Skeletal muscle satellite cell (primary cell): ENCODE data around the gene ASTN1. TPM values are rescaled to one million over a fixed set of nuclear protein-coding genes. Genes with fewer than 3 reads are reported as not detected.

Experiments
- H3K27me3 ChIP-seq: 2 replicates; pipeline ENCODE4 v1.7.0; 2013; ENCODE audit warnings: low read length; ENCODE audit not compliant: control insufficient read depth, insufficient read depth
- H3K36me3 ChIP-seq: 2 replicates; pipeline ENCODE4 v1.7.0; 2013; ENCODE audit warnings: mild to moderate bottlenecking, control low read depth, low read length; ENCODE audit not compliant: insufficient read depth
- H3K4me1 ChIP-seq: 2 replicates; pipeline ENCODE4 v1.7.0; 2013; ENCODE audit warnings: low read length; ENCODE audit not compliant: control insufficient read depth, insufficient read depth
- H3K4me2 ChIP-seq: 2 replicates; pipeline ENCODE4 v1.7.0; 2013; ENCODE audit warnings: mild to moderate bottlenecking, low read length
- H3K4me3 ChIP-seq: 2 replicates; pipeline ENCODE4 v1.7.0; 2013; ENCODE audit warnings: low read length
- H3K9ac ChIP-seq: 2 replicates; pipeline ENCODE4 v1.7.0; 2013; ENCODE audit warnings: mild to moderate bottlenecking, low read depth, low read length, moderate library complexity
- H3K9me3 ChIP-seq: replicated peaks from 2 replicates; pipeline ENCODE4 v1.7.0; 2013; ENCODE audit warnings: mild to moderate bottlenecking, control low read depth, low read length
- small RNA-seq: library from RNA; depleted of rRNA; stranded (forward); fragments of <200 nt; gene quantifications from one replicate; pipeline ENCODE3, GENCODE V24; 2012

ASTN1 gene

DNA sequence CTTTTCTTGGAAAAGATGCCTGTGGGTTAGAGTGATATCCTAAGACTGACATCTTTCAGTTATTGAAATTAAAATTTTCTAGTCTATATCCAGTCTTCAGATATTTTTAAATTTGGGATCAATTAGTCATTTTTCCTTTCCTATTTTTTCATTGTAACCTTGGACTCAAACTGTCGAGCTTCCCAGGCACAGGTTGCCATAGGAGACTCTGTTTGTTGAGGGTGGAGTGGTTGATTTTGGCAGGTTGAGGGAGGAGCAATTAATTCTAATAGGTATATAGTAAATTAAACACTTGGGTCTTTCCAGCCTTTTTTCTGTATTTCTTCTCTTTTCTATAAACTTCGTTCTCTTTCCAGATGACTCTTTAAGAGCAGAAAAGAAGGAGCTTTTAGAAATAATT lies 326.8 kb downstream of the ASTN1 start:
- no peak overlapping the region for H3K4me2 ChIP-seq
- H3K9me3 ChIP-seq: no peaks in the 10 kb centered on the region
- H3K4me1 ChIP-seq: no peaks in the 10 kb centered on the region
- H3K36me3 ChIP-seq: no peaks in the 10 kb centered on the region
- H3K4me3 ChIP-seq: no peak overlapping the region
- no peaks in the 10 kb centered on the region for H3K27me3 ChIP-seq
- H3K9ac ChIP-seq: no peak overlapping the region

DNA sequence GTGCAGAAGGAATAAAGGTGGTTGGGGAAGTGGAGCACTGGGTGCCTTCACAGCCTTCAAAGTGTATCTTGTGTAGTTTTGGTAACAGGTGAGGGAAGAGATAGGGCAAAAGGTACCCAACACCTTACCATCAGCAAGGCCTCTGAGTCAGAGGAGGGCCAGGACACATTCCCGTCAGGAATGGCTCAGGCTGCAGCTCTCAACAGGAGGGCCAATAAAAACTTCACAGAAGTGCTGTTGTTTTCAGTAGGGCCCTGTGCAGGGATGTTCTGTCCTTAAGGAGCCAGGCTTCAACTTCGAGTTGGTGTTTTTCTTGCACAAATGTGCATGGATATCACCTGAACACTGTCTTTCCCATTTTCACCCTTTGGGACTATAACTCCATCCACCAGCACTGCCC lies 333.4 kb downstream of the ASTN1 start:
- H3K27me3 ChIP-seq: no peaks in the 10 kb centered on the region
- no peaks in the 10 kb centered on the region for H3K4me1 ChIP-seq
- H3K9me3 ChIP-seq: no peaks in the 10 kb centered on the region
- no peak overlapping the region for H3K4me3 ChIP-seq
- no peaks in the 10 kb centered on the region for H3K36me3 ChIP-seq
- no peak overlapping the region for H3K9ac ChIP-seq
- no peak overlapping the region for H3K4me2 ChIP-seq

DNA sequence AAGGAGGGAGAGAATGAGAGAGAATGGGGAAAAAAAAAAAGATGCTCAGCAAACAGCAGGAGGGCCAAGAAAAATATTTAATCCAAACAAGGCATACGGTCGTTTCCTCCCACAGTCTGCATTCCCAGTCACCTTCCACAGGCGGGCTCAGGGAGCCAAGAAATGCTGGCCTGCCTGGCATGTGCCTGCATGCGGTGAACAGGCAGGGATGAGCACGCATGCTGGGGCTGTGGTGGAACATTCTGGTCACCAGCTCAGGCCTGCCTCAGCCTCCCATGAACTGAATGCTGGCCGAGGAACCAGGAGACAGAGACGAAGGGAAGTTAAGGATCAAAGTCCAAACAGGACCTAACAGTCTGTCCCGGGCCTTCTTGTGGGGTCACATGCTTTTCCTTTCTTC lies 335.3 kb downstream of the ASTN1 start:
- Histone ChIP-seq H3K9ac (no peak overlapping the region), H3K27me3 (no peaks in the 10 kb centered on the region), H3K4me1 (no peaks in the 10 kb centered on the region), H3K36me3 (no peaks in the 10 kb centered on the region), H3K4me2 (no peak overlapping the region), H3K4me3 (no peak overlapping the region), H3K9me3 (no peaks in the 10 kb centered on the region)

DNA sequence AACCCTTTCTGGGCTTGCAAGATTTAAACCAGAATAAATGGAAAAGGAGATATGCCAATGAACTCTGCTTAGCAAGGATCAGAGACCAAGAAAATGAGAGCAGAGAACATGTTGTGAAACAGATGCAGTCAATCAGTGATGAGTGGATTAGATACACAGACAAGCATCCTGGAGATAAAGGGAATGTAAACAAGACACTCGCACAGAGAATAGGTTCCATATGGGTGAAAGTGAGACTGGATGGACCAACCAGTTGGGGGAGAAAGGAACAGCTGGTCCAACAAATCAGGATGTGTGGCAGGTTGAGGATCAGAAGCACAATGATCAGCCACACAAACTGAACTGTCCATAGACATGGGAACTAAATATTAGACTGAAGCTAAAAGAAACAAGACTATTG lies 338.2 kb downstream of the ASTN1 start:
- no peak overlapping the region for H3K9ac ChIP-seq
- H3K4me1 ChIP-seq: no peaks in the 10 kb centered on the region
- no peak overlapping the region for H3K4me3 ChIP-seq
- H3K27me3 ChIP-seq: no peaks in the 10 kb centered on the region
- H3K9me3 ChIP-seq: no peaks in the 10 kb centered on the region
- H3K4me2 ChIP-seq: no peak overlapping the region
- no peaks in the 10 kb centered on the region for H3K36me3 ChIP-seq

DNA sequence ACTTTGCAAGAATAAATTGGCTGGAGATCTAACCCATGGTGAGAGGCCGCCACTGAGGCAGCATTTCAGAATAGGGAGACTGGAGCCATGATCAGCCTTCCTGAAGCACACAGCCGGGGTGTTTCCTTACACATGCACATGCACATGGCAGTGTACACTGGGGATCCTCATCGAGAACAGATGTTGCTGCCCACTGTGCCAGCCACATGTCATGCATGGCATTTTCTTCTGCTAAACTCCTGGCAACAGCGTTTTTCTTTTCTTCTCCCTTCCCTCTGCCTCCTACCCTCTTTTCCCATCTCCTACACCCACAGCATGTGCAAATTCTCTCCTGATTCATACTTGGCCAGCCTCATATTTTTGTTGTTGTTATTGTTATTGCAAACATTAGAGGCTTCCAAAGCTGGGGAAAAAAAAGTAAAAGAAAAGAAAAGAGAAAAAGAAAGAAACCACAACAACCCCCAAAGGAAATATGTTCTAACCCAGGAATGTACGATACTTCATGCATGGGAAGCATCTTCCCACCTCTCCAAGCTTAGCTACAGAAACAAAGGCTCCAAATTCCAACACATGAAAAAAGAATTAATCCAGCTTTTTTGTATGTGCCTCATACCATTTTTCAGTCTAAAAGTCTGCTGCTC lies 344.0 kb downstream of the ASTN1 start:
- H3K9ac ChIP-seq: no peak overlapping the region
- H3K4me3 ChIP-seq: no peak overlapping the region
- H3K27me3 ChIP-seq: no peaks in the 10 kb centered on the region
- H3K4me1 ChIP-seq: no peaks in the 10 kb centered on the region
- no peak overlapping the region for H3K4me2 ChIP-seq
- H3K36me3 ChIP-seq: no peaks in the 10 kb centered on the region
- no peaks in the 10 kb centered on the region for H3K9me3 ChIP-seq

DNA sequence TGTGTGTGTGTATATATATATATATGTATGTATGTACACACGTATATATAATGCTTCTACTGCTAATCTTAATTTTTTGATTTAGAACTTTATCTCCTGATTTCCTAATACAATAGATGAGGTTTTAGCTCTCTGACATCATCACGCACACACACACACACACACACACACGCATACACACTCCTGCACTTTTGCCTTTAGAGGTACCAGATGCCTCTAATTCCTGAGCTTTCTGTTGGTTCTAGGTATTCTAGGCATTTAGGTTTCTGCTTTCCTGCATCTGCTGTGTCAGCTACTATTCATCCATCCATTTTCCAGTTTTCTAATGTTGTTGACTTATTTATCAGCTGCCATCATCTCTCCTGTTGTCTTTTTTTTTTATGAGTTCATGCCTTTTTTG lies 348.3 kb downstream of the ASTN1 start:
- no peak overlapping the region for H3K9ac ChIP-seq
- H3K4me3 ChIP-seq: no peak overlapping the region
- H3K4me1 ChIP-seq: no peaks in the 10 kb centered on the region
- no peaks in the 10 kb centered on the region for H3K27me3 ChIP-seq
- no peak overlapping the region for H3K4me2 ChIP-seq
- H3K9me3 ChIP-seq: no peaks in the 10 kb centered on the region
- no peaks in the 10 kb centered on the region for H3K36me3 ChIP-seq

DNA sequence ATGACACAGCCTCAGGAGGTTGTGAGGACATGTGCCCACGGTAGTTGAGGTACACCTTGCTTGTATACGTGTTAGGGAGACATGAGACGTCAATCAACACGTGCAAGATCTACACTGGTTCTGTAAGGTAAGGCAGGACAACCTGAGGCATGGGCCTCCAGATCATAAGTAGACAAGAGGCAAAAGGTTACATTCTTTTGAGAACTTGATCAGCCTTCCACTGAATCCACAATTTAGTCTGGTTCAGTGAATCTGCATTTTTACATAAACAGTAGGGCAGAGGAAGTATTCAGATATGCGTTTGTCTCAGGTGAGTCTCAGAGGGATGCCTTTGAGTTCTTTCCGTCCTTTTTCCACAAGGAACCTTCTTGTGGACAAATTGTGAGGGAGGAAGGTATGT lies 348.9 kb downstream of the ASTN1 start:
- H3K9me3 ChIP-seq: no peaks in the 10 kb centered on the region
- H3K9ac ChIP-seq: no peak overlapping the region
- H3K27me3 ChIP-seq: no peaks in the 10 kb centered on the region
- H3K36me3 ChIP-seq: no peaks in the 10 kb centered on the region
- H3K4me2 ChIP-seq: no peak overlapping the region
- no peak overlapping the region for H3K4me3 ChIP-seq
- no peaks in the 10 kb centered on the region for H3K4me1 ChIP-seq

DNA sequence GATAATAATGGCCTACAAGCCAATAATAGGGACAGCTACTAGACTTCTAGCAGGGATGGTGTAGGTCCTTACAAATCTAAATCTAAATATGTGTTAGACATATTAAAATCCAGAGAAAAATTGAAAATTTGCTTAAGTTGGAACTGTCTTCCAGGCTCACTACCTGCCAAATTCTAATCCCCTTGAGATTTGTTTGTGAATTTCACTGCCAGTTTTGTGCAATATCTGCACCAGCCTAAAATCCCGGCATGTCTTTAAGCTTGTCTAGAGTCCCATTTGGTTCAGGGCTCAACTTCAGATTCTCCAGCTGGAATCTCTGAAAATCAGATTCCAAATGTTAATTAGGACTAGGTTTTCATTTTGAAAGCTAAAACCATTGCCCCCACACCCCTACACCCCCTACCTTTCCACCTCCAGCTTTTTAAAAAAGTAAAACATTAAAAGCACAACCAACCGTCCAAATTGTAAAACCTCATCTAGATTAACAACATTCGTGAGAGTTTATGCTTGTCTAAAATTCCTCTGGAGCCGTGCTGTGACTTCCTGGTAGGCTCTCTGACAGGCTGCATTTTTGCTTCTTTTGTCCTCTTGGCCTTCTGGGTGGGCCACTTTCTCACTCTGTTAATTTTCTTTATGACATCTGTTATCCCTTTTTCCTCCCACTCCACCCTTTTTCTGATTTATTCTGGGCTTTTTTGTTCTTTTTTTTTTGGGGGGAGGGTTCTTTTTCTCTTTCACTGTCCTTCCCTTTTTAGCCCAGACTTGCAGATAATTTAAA lies 352.8 kb downstream of the ASTN1 start:
- Histone ChIP-seq H3K9ac (no peak overlapping the region), H3K36me3 (no peaks in the 10 kb centered on the region), H3K27me3 (no peaks in the 10 kb centered on the region), H3K4me3 (no peak overlapping the region), H3K4me2 (no peak overlapping the region), H3K4me1 (no peaks in the 10 kb centered on the region), H3K9me3 (no peaks in the 10 kb centered on the region)

DNA sequence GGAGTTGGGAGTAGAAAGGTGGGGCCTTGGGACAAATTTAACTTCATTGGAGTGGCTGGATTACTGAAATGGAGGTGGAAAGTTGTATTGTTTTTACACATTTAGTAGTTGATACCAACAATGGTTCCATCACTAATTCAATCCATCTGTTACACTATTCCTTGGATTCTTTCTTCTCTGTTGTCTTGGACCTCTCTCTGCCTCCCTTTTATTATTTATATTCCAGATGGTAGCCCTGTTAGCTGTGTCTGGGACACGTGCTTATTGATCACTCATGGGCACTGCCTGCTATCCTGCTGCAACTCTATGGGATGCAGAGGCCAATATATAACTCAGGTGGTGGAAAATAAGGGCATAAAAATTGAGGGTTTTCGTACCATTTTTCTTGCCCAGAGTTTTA lies 355.2 kb downstream of the ASTN1 start:
- no peak overlapping the region for H3K9ac ChIP-seq
- H3K9me3 ChIP-seq: no peaks in the 10 kb centered on the region
- H3K36me3 ChIP-seq: no peaks in the 10 kb centered on the region
- no peaks in the 10 kb centered on the region for H3K4me1 ChIP-seq
- no peaks in the 10 kb centered on the region for H3K27me3 ChIP-seq
- no peak overlapping the region for H3K4me3 ChIP-seq
- no peak overlapping the region for H3K4me2 ChIP-seq

Small RNA genes within 50 kb of the gene (small RNA-seq; reads per million reads assigned to genes)
- gene MIR488: not detected
